GM23338 (cell line): ENCODE measurements around the gene ITPRID2. TPM values are rescaled to one million over a fixed set of nuclear protein-coding genes. Genes with fewer than 3 reads are reported as not detected.

Experiments
- ATAC-seq: fragments of 200-7000 bp; cut with Tn5 transposase; 3 replicates; pipeline ENCODE4 v1.9.1; 2020
- DNase-seq: peaks from one replicate; pipeline ENCODE4 v3.0.0-alpha.2; 2015; ENCODE audit warnings: low spot score
- H2AFZ ChIP-seq: fragments of 200-600 bp; sonication (generic); 2 replicates; pipeline ENCODE4 v1.8.0; 2016; ENCODE audit warnings: antibody characterized with exemption, mild to moderate bottlenecking, moderate library complexity
- H3F3A ChIP-seq: fragments of 200-600 bp; sonication (generic); replicated peaks from 2 replicates; pipeline ENCODE4 v1.8.0; 2017; ENCODE audit warnings: antibody characterized with exemption, mixed run types, low read depth
- H3K27ac ChIP-seq: fragments of 200-600 bp; sonication (generic); 2 replicates; pipeline ENCODE4 v1.6.1; 2016; ENCODE audit warnings: low read depth
- H3K27me3 ChIP-seq: fragments of 200-600 bp; sonication (generic); 2 replicates; pipeline ENCODE4 v1.8.0; 2016; ENCODE audit warnings: mild to moderate bottlenecking, mixed run types, moderate library complexity; ENCODE audit not compliant: insufficient read depth
- H3K36me3 ChIP-seq: fragments of 200-600 bp; sonication (generic); 2 replicates; pipeline ENCODE4 v1.8.0; 2016; ENCODE audit warnings: mild to moderate bottlenecking; ENCODE audit not compliant: insufficient read depth
- H3K4me1 ChIP-seq: fragments of 200-600 bp; sonication (generic); 2 replicates; pipeline ENCODE4 v1.8.0; 2016; ENCODE audit warnings: mild to moderate bottlenecking, moderate library complexity; ENCODE audit not compliant: insufficient read depth
- H3K4me2 ChIP-seq: fragments of 200-600 bp; sonication (generic); 2 replicates; pipeline ENCODE4 v1.7.1; 2017; ENCODE audit warnings: mixed run types
- H3K4me3 ChIP-seq: fragments of 200-600 bp; sonication (generic); 2 replicates; pipeline ENCODE4 v1.6.1; 2016; ENCODE audit warnings: mixed run types
- H3K79me2 ChIP-seq: fragments of 200-600 bp; sonication (generic); replicated peaks from 2 replicates; pipeline ENCODE4 v1.8.0; 2017; ENCODE audit warnings: mild to moderate bottlenecking; ENCODE audit not compliant: insufficient read depth
- H3K9me2 ChIP-seq: fragments of 200-600 bp; sonication (generic); 2 replicates; pipeline ENCODE4 v1.8.0; 2017; ENCODE audit not compliant: insufficient read depth
- H4K20me1 ChIP-seq: fragments of 200-600 bp; sonication (generic); replicated peaks from 2 replicates; pipeline ENCODE4 v1.8.0; 2017; ENCODE audit warnings: mild to moderate bottlenecking; ENCODE audit not compliant: insufficient read depth
- H3K27ac Mint-ChIP-seq: 2 replicates; pipeline ENCODE4 v1.8.0; 2020; ENCODE audit warnings: inconsistent platforms, mild to moderate bottlenecking, moderate library complexity, mixed read lengths
- H3K27me3 Mint-ChIP-seq: 3 replicates; pipeline ENCODE4 v1.8.0; 2022; ENCODE audit warnings: low read depth, mild to moderate bottlenecking, moderate library complexity, mixed read lengths, inconsistent platforms; ENCODE audit not compliant: insufficient read depth, poor library complexity
- H3K36me3 Mint-ChIP-seq: 3 replicates; pipeline ENCODE4 v1.8.0; 2021; ENCODE audit warnings: low read depth, mild to moderate bottlenecking, inconsistent platforms, moderate library complexity, mixed read lengths
- H3K4me1 Mint-ChIP-seq: 3 replicates; pipeline ENCODE4 v1.8.0; 2020; ENCODE audit warnings: mild to moderate bottlenecking, inconsistent platforms, mixed read lengths
- H3K4me3 Mint-ChIP-seq: 3 replicates; pipeline ENCODE4 v1.8.0; 2021; ENCODE audit warnings: moderate library complexity, mild to moderate bottlenecking, inconsistent platforms, mixed read lengths
- H3K9me3 Mint-ChIP-seq: 3 replicates; pipeline ENCODE4 v1.8.0; 2020; ENCODE audit warnings: moderate library complexity, mild to moderate bottlenecking, inconsistent platforms, mixed read lengths
- CREB1 ChIP-seq: fragments of 250-450 bp; sonication (Bioruptor Pico); IDR thresholded peaks from 2 replicates; pipeline ENCODE4 v1.5.0; 2020; ENCODE audit warnings: low read depth, mild to moderate bottlenecking, moderate library complexity
- EZH2 ChIP-seq: fragments of 200-600 bp; sonication (generic); IDR thresholded peaks from one replicate; pipeline ENCODE4 v1.8.0; 2017; ENCODE audit warnings: antibody characterized with exemption, mild to moderate bottlenecking, low read depth; ENCODE audit not compliant: unreplicated experiment
- EZH2phosphoT487 ChIP-seq: fragments of 200-600 bp; sonication (generic); IDR thresholded peaks from one replicate; pipeline ENCODE4 v1.8.1; 2018; ENCODE audit warnings: antibody characterized with exemption; ENCODE audit not compliant: unreplicated experiment
- JUNB ChIP-seq: IDR thresholded peaks from one replicate; pipeline ENCODE4 v1.6.1; 2016; ENCODE audit warnings: antibody characterized with exemption; ENCODE audit not compliant: unreplicated experiment
- NANOG ChIP-seq: IDR thresholded peaks from 2 replicates; pipeline ENCODE4 v1.6.1; 2016; ENCODE audit warnings: antibody characterized with exemption, borderline replicate concordance
- POLR2AphosphoS5 ChIP-seq: IDR thresholded peaks from 2 replicates; pipeline ENCODE4 v1.6.1; 2016; ENCODE audit warnings: antibody characterized with exemption, low read depth
- STAT1 ChIP-seq: IDR thresholded peaks from one replicate; pipeline ENCODE4 v1.6.1; 2016; ENCODE audit warnings: antibody characterized with exemption; ENCODE audit not compliant: unreplicated experiment
- ZNF114 ChIP-seq: fragments of 250-450 bp; sonication (Bioruptor Pico); IDR thresholded peaks from 2 replicates; pipeline ENCODE4 v1.5.0; 2020; ENCODE audit warnings: mild to moderate bottlenecking, moderate library complexity
- ZNF331 ChIP-seq: fragments of 250-450 bp; sonication (Bioruptor Pico); IDR thresholded peaks from 2 replicates; pipeline ENCODE4 v1.5.0; 2020; ENCODE audit warnings: low read depth, mild to moderate bottlenecking, moderate library complexity
- polyA plus RNA-seq: library from polyadenylated mRNA; unstranded; fragments of >200 nt; fragmentation: Nextera tagmentation; extraction: Ambion mirVana; gene quantifications from 2 replicates; pipeline ENCODE4 v1.2.1, GENCODE V29; 2016
- total RNA-seq: library from RNA; depleted of rRNA; stranded (reverse); fragments of >200 nt; shearing (Covaris generic); gene quantifications from 2 replicates; pipeline ENCODE4 v1.2.3, GENCODE V29; 2014
- TF ChIP-seq, protein P1 (sequence below): IDR thresholded peaks from one replicate; pipeline ENCODE4 v1.6.1; 2018; ENCODE audit warnings: antibody characterized with exemption; ENCODE audit not compliant: unreplicated experiment
- TF ChIP-seq, protein P2 (sequence below): IDR thresholded peaks from 2 replicates; pipeline ENCODE4 v1.6.1; 2016; ENCODE audit warnings: antibody characterized with exemption
- TF ChIP-seq, protein P3 (sequence below), 2 experiments: fragments of 200-600 bp in 1 of 2; sonication (generic) in 1 of 2; conservative IDR thresholded peaks; 2 replicates each; pipeline versions ENCODE4 v1.5.1 to v1.6.1; 2016 to 2017; ENCODE audit warnings: antibody characterized with exemption in 2 of 2, low read depth in 2 of 2, mild to moderate bottlenecking in 2 of 2, moderate library complexity in 1 of 2

ITPRID2 gene
- total and polyA plus RNA-seq, 2 experiments from 2014 or later = 4.4 to 12.0 TPM

DNA sequence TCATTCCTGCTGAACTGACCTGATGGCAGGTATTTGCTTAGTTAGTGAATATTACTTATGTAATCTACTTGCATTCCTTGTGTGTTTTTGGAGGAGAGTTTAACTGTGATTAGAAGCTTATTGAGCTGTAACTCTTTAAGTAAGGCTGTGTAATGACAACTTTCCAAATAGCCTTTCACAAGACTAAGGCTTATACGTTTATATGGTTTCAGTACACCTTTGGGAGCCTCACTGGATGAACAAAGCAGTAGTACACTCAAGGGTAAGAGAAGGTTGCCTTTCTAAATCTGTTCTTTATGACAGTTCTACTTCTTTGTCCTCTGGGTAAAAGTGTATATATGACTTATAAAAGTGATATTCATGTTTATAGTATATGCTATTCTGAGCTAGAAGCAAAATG lies 4.3 kb downstream of the ITPRID2 start:
- TF ChIP-seq ZNF331 (no peak), STAT1 (no peak), EZH2phosphoT487 (no peak), JUNB (no peak), NANOG (no peak), POLR2AphosphoS5 (no peak), CREB1 (CRISPR knock-in tag) (no peak), EZH2 (no peak)
- TF ChIP-seq, protein P1, sequence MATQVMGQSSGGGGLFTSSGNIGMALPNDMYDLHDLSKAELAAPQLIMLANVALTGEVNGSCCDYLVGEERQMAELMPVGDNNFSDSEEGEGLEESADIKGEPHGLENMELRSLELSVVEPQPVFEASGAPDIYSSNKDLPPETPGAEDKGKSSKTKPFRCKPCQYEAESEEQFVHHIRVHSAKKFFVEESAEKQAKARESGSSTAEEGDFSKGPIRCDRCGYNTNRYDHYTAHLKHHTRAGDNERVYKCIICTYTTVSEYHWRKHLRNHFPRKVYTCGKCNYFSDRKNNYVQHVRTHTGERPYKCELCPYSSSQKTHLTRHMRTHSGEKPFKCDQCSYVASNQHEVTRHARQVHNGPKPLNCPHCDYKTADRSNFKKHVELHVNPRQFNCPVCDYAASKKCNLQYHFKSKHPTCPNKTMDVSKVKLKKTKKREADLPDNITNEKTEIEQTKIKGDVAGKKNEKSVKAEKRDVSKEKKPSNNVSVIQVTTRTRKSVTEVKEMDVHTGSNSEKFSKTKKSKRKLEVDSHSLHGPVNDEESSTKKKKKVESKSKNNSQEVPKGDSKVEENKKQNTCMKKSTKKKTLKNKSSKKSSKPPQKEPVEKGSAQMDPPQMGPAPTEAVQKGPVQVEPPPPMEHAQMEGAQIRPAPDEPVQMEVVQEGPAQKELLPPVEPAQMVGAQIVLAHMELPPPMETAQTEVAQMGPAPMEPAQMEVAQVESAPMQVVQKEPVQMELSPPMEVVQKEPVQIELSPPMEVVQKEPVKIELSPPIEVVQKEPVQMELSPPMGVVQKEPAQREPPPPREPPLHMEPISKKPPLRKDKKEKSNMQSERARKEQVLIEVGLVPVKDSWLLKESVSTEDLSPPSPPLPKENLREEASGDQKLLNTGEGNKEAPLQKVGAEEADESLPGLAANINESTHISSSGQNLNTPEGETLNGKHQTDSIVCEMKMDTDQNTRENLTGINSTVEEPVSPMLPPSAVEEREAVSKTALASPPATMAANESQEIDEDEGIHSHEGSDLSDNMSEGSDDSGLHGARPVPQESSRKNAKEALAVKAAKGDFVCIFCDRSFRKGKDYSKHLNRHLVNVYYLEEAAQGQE = no peak
- TF ChIP-seq, protein P2, sequence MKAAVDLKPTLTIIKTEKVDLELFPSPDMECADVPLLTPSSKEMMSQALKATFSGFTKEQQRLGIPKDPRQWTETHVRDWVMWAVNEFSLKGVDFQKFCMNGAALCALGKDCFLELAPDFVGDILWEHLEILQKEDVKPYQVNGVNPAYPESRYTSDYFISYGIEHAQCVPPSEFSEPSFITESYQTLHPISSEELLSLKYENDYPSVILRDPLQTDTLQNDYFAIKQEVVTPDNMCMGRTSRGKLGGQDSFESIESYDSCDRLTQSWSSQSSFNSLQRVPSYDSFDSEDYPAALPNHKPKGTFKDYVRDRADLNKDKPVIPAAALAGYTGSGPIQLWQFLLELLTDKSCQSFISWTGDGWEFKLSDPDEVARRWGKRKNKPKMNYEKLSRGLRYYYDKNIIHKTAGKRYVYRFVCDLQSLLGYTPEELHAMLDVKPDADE = no peak

DNA sequence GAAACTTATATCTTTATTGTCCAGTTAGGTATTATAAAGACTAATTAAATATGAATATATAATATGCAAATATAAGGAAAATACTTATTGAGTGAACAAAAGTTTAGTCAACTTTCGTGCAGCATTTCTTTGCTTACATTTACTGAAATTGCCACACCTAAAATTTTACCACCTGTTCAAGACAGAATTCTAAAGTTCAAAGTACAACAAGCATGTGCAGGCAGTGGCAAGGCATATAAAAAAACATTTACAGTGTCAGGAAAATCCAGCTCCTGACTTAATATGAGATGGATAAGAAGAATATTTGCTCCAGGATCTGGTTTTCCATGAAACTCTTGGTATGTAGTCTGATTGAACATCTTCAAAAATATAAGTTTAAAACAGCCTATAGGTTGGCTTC lies 4.8 kb downstream of the ITPRID2 start:
- no peaks in the 10 kb centered on the region for H3K4me1 ChIP-seq
- peaks cover 16% of the 10 kb centered on the region for H3K27me3 ChIP-seq
- no peaks in the 10 kb centered on the region for H3F3A ChIP-seq
- H3K9me2 ChIP-seq = no peaks in the 10 kb centered on the region
- DNase-seq = no peak
- no peak overlapping the region for H3K4me2 ChIP-seq
- H3K4me1 Mint-ChIP-seq = peaks cover 13% of the 10 kb centered on the region
- H3K27ac Mint-ChIP-seq = no peak overlapping the region
- H3K27me3 Mint-ChIP-seq = peaks cover 7% of the 10 kb centered on the region
- H4K20me1 ChIP-seq = no peaks in the 10 kb centered on the region
- H2AFZ ChIP-seq = no peak overlapping the region
- no peaks in the 10 kb centered on the region for H3K36me3 ChIP-seq
- ATAC-seq = no peak
- no peak overlapping the region for H3K27ac ChIP-seq
- no peaks in the 10 kb centered on the region for H3K79me2 ChIP-seq
- H3K4me3 ChIP-seq = no peak overlapping the region
- peaks cover 11% of the 10 kb centered on the region; the same call in 2 of the 3 replicates for H3K36me3 Mint-ChIP-seq
- H3K9me3 Mint-ChIP-seq = no peaks in the 10 kb centered on the region
- no peak overlapping the region for H3K4me3 Mint-ChIP-seq
- TF ChIP-seq ZNF331 (no peak), EZH2 (no peak), ZNF114 (no peak)
- TF ChIP-seq, protein P3, sequence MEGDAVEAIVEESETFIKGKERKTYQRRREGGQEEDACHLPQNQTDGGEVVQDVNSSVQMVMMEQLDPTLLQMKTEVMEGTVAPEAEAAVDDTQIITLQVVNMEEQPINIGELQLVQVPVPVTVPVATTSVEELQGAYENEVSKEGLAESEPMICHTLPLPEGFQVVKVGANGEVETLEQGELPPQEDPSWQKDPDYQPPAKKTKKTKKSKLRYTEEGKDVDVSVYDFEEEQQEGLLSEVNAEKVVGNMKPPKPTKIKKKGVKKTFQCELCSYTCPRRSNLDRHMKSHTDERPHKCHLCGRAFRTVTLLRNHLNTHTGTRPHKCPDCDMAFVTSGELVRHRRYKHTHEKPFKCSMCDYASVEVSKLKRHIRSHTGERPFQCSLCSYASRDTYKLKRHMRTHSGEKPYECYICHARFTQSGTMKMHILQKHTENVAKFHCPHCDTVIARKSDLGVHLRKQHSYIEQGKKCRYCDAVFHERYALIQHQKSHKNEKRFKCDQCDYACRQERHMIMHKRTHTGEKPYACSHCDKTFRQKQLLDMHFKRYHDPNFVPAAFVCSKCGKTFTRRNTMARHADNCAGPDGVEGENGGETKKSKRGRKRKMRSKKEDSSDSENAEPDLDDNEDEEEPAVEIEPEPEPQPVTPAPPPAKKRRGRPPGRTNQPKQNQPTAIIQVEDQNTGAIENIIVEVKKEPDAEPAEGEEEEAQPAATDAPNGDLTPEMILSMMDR (conservative IDR thresholded peaks at IDR 0.05; ENCODE audit: low read depth in 2 of 2) = no peak

More for the DNA sequence above, 4.3 kb downstream of the ITPRID2 start:
- Histone ChIP-seq H3K4me1 (0 out of 2 replicates have a peak, but pooled peaks cover 4% of the 10 kb centered on the region), H3K4me2 (no peak overlapping the region), H4K20me1 (no peaks in the 10 kb centered on the region), H3K36me3 (no peaks in the 10 kb centered on the region), H3K4me3 (no peak overlapping the region), H3F3A (no peaks in the 10 kb centered on the region), H3K27me3 (peaks cover 17% of the 10 kb centered on the region), H3K79me2 (no peaks in the 10 kb centered on the region), H3K9me2 (no peaks in the 10 kb centered on the region), H2AFZ (no peak overlapping the region), H3K27ac (no peak overlapping the region)
- Mint-ChIP-seq H3K9me3 (no peaks in the 10 kb centered on the region), H3K4me3 (no peak overlapping the region), H3K27me3 (peaks cover 7% of the 10 kb centered on the region), H3K27ac (no peak overlapping the region), H3K4me1 (peaks cover 18% of the 10 kb centered on the region), H3K36me3 (peaks cover 11% of the 10 kb centered on the region; the same call in 2 of the 3 replicates)
- ATAC-seq (no peak), DNase-seq (no peak)
